ENCODE measurements around the gene PI4KB. TPM values are rescaled to one million over a fixed set of nuclear protein-coding genes. Genes with fewer than 3 reads are reported as not detected.

The PI4KB gene
- total RNA-seq, 4 donors from 2014 or later: 68.0 to 147 (median 83.7) TPM

DNA sequence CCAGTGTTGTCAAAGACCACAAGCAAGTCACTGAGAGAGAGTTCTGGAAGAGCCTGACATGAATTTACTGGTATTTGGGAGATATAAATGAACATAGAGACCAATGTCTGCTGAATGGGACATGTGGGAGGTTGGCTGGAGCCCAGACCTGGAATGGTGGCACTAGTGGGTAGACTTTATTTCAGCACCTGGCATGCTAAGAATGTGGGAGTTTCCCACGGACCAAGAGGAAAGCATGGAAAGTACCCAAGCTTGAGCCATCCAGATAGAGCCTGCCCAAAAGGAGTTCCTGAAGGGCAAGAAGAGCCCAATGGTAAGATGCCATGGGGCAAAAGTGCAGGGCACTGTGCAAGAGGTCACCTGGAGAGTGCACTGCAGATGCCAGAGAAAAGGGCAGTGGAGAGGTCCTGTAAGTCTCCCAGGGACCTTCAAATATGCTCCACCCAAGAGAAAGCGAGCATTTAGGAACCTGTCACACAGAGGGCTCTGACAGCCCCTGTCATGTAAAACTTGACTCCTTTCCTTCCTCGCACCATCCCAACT lies 53.2 kb downstream of the PI4KB start:
- H3K27ac ChIP-seq: no peak overlapping the region
- H3K9me3 ChIP-seq: no peaks in the 10 kb centered on the region
- no peak for TF ChIP-seq POLR2A (IDR thresholded peaks at IDR 0.05)
- TF ChIP-seq, protein P1, sequence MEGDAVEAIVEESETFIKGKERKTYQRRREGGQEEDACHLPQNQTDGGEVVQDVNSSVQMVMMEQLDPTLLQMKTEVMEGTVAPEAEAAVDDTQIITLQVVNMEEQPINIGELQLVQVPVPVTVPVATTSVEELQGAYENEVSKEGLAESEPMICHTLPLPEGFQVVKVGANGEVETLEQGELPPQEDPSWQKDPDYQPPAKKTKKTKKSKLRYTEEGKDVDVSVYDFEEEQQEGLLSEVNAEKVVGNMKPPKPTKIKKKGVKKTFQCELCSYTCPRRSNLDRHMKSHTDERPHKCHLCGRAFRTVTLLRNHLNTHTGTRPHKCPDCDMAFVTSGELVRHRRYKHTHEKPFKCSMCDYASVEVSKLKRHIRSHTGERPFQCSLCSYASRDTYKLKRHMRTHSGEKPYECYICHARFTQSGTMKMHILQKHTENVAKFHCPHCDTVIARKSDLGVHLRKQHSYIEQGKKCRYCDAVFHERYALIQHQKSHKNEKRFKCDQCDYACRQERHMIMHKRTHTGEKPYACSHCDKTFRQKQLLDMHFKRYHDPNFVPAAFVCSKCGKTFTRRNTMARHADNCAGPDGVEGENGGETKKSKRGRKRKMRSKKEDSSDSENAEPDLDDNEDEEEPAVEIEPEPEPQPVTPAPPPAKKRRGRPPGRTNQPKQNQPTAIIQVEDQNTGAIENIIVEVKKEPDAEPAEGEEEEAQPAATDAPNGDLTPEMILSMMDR (IDR thresholded peaks at IDR 0.05): no peak
- no peak overlapping the region for H3K4me3 ChIP-seq
- DNase-seq: no peak
- H3K36me3 ChIP-seq: peaks cover 0 to 10% (median 0%) of the 10 kb centered on the region in 3 donors
- no peaks in the 10 kb centered on the region for H3K27me3 ChIP-seq
- no peaks in the 10 kb centered on the region for H3K4me1 ChIP-seq

DNA sequence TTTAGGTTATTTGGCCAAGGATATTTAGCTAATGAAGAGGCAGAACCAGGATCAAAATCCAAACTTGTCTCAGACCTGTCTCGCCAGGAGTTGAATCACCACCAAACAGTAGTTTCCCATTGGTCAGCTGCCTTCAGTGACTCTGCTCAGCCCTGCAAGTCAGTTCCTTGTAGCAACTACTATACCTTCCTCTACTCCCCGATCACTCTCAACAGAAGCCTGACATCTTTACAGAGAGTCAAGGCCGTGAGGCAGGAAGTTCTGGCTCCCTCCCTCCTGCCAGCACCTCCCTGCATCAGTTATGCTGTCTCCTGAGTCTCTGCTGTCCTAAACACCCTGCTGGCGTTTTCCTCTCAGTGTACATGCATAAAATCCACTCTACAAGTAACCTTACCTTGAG lies 59.5 kb downstream of the PI4KB start:
- Histone ChIP-seq H3K4me3 (no peak overlapping the region), H3K4me1 (peaks cover 0 to 9% (median 0%) of the 10 kb centered on the region in 4 donors), H3K9me3 (no peaks in the 10 kb centered on the region), H3K27me3 (no peaks in the 10 kb centered on the region), H3K27ac (no peak overlapping the region), H3K36me3 (peaks cover 0 to 72% (median 0%) of the 10 kb centered on the region in 3 donors)
- TF ChIP-seq POLR2A (IDR thresholded peaks at IDR 0.05): no peak
- DNase-seq: no peak

DNA sequence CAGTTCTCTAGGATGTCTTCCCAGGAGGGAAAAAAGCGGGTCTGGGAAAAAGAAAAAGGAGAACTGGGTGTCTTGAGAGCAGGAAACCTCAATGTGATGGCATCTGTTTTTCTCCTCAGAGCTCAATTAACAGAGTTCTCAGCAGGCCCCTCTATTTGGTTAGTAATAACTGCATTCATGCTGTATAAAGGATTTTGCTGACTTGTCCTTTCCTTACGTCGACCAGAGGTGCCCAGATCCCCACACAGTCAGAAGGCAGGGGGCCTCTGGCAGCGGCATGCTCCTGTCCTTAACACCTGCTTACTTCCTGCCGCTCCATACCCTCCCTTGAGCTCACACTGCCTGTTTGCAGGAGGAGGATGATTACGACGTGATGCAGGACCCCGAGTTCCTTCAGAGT lies 60.4 kb downstream of the PI4KB start:
- TF ChIP-seq POLR2A (IDR thresholded peaks at IDR 0.05): no peak
- TF ChIP-seq, protein P1 (IDR thresholded peaks at IDR 0.05): no peak
- H3K9me3 ChIP-seq: no peaks in the 10 kb centered on the region
- no peak for DNase-seq
- H3K4me3 ChIP-seq: no peak overlapping the region
- H3K36me3 ChIP-seq: peaks cover 0 to 79% (median 0%) of the 10 kb centered on the region in 3 donors
- no peaks in the 10 kb centered on the region for H3K27me3 ChIP-seq
- H3K27ac ChIP-seq: no peak overlapping the region
- H3K4me1 ChIP-seq: peaks cover 0 to 9% (median 0%) of the 10 kb centered on the region in 4 donors

DNA sequence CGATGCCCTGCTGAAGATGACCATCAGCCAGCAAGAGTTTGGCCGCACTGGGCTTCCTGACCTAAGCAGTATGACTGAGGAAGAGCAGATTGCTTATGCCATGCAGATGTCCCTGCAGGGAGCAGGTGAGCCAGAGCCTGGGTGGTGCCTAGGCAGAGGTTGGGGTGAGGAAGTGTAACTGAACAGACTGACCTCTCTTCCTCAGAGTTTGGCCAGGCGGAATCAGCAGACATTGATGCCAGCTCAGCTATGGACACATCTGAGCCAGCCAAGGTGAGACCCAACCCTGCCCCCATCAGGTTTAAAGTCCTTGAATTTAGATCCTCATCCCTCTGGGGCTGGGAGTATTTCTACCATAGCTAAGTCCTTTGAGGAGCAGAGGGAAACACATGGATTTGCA lies 60.9 kb downstream of the PI4KB start:
- no peak for TF ChIP-seq POLR2A (IDR thresholded peaks at IDR 0.05)
- TF ChIP-seq, protein P1 (IDR thresholded peaks at IDR 0.05): no peak
- H3K27ac ChIP-seq: no peak overlapping the region
- no peak overlapping the region for H3K4me3 ChIP-seq
- DNase-seq: no peak
- H3K9me3 ChIP-seq: no peaks in the 10 kb centered on the region
- peaks cover 0 to 79% (median 0%) of the 10 kb centered on the region in 3 donors for H3K36me3 ChIP-seq
- no peaks in the 10 kb centered on the region for H3K27me3 ChIP-seq
- peaks cover 0 to 9% (median 0%) of the 10 kb centered on the region in 4 donors for H3K4me1 ChIP-seq

DNA sequence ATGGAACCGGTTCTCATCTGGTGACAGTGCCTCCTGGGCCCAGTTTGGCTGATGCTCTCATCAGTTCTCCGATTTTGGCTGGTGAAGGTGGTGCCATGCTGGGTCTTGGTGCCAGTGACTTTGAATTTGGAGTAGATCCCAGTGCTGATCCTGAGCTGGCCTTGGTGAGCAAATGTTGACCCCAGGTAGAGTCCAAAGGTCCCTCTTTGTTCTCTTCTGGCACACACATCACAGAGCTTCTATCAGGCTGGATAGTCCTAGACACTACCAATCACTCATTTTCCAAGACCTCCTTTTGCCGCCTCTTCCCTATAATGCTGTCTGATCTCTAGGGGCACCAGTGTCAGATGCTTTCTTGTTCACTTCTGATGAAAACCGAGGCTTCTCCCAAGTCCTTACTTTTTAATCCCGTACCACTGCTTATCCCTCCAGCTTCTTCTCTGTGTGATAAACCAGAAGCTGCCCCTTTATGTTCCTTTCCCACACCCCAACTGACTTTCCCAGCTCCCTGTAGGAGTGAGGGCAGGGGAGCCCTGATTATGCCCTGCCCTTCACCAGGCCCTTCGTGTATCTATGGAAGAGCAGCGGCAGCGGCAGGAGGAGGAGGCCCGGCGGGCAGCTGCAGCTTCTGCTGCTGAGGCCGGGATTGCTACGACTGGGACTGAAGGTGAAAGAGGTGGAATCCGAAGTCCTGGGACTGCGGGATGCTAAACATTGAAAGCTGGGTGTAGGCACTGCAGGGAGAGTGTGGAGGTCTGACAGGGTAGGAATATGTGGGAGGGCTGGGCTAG lies 61.6 kb downstream of the PI4KB start:
- Histone ChIP-seq H3K9me3 (no peaks in the 10 kb centered on the region), H3K27me3 (no peaks in the 10 kb centered on the region), H3K36me3 (peaks cover 0 to 79% (median 0%) of the 10 kb centered on the region in 3 donors), H3K27ac (no peak overlapping the region), H3K4me1 (peaks cover 0 to 9% (median 0%) of the 10 kb centered on the region in 4 donors), H3K4me3 (no peak overlapping the region)
- DNase-seq: no peak
- TF ChIP-seq, protein P1 (IDR thresholded peaks at IDR 0.05): no peak
- TF ChIP-seq POLR2A (IDR thresholded peaks at IDR 0.05): no peak

DNA sequence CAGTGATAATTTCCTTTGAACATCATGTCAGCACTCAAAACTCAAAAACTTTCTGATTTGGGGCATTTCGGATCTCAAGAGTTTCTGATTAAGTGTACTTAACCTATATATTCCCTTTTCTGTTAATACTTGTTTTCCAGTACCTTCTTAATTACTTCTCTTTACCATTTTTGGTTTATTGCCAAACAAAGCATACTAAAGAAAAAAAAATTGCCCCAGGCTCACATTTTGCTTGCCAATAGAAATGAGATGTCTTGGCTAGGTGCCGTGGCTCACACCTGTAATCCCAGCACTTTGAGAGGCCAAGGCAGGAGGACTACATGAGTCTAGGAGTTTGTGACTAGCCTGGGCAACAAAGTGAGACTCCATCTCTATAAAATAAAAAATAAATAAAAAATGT lies 67.9 kb downstream of the PI4KB start:
- H3K36me3 ChIP-seq: peaks cover 0 to 23% (median 0%) of the 10 kb centered on the region in 3 donors
- H3K4me1 ChIP-seq: peaks cover 0 to 8% (median 6%) of the 10 kb centered on the region in 4 donors
- no peaks in the 10 kb centered on the region for H3K9me3 ChIP-seq
- H3K27me3 ChIP-seq: no peaks in the 10 kb centered on the region
- no peak for TF ChIP-seq POLR2A (IDR thresholded peaks at IDR 0.05)
- TF ChIP-seq, protein P1 (IDR thresholded peaks at IDR 0.05): no peak
- DNase-seq: no peak
- H3K27ac ChIP-seq: no peak overlapping the region
- H3K4me3 ChIP-seq: no peak overlapping the region
